Fibroblast of lung (primary cell): ENCODE data around the gene SNAPC5.

ENCODE experiments used
- EZH2 ChIP-seq: IDR thresholded peaks from 2 replicates; pipeline ENCODE4 v1.5.1; 2012; ENCODE audit warnings: low read length, control low read depth, mild to moderate bottlenecking; ENCODE audit errors: missing control alignments
- TF ChIP-seq, protein P1 (sequence below), 2 donors: IDR thresholded peaks in 1 of 2; conservative IDR thresholded peaks in 1 of 2; 1 replicate in 1 of 2; 2 replicates in 1 of 2; pipeline ENCODE4 v1.5.1; 2011 to 2012; ENCODE audit warnings: low read length in 2 of 2, control low read depth in 1 of 2, inconsistent platforms in 1 of 2, low read depth in 1 of 2, mild to moderate bottlenecking in 1 of 2

DNA sequence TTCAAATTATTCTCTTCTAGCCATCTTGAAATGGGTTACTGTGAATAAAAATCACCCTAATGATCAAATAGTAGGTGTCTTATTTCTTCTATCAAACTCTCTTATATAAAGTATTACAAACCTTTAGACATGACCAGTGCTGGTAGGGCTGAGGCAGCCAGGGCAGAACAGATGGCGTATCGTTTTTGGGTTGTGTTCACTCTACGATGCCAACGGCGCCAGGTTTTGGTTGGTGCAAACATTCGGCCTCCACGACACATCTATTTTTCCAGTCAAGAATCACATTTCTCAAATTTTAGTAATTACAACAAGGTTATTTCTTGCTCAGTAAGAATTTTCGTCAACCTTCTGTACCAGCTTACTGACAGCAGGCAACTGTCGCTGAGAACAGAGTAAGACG is 4.9 kb upstream of the SNAPC5 start:
- TF ChIP-seq, protein P1, sequence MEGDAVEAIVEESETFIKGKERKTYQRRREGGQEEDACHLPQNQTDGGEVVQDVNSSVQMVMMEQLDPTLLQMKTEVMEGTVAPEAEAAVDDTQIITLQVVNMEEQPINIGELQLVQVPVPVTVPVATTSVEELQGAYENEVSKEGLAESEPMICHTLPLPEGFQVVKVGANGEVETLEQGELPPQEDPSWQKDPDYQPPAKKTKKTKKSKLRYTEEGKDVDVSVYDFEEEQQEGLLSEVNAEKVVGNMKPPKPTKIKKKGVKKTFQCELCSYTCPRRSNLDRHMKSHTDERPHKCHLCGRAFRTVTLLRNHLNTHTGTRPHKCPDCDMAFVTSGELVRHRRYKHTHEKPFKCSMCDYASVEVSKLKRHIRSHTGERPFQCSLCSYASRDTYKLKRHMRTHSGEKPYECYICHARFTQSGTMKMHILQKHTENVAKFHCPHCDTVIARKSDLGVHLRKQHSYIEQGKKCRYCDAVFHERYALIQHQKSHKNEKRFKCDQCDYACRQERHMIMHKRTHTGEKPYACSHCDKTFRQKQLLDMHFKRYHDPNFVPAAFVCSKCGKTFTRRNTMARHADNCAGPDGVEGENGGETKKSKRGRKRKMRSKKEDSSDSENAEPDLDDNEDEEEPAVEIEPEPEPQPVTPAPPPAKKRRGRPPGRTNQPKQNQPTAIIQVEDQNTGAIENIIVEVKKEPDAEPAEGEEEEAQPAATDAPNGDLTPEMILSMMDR (conservative IDR thresholded peaks at IDR 0.05 in 1 of 2, IDR thresholded peaks at IDR 0.05 in 1 of 2; ENCODE audit: low read depth in 1 of 2, low read length in 2 of 2): no peak
- no peak for TF ChIP-seq EZH2
